ENCODE data around the gene CHST8. TPM values are rescaled to one million over a fixed set of nuclear protein-coding genes. Genes with fewer than 3 reads are reported as not detected.

The CHST8 gene
- total RNA-seq, 1 donor from 2014 or later, result not detected

DNA sequence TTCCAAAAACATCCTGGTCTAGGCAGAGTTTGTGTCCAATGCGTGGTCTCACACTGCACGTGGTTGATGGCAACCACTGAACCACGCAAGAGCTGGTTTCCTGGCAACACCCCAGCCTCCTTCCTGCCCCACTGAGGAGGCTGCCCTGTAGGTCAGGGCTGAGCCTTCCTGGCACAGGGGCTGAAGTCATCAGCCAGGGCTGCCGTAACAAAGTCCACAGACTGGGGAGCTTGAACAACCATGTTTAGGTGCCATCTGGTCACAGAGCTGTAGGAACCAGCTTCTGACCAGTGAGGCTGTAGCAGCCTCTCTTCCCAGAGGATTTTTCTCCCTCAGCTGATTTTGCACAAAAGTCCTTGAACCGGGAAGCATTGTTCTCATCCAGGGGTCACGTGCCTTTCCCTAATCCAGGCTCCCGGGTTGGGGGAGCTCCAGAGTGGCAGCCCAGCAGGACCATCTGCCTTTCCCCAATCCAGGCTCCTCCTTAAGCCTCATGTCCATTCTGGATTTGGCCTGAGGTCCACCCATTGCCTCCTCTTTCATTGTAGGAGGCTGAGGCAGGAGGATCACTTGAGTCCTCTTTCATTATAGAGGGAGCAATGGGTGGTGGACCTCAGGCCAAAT lies 53.9 kb downstream of the CHST8 start:
- H3K36me3 Mint-ChIP-seq (ENCODE audit: low read depth, unreplicated experiment), result no peaks in the 10 kb centered on the region
- H3K27ac ChIP-seq (ENCODE audit: low read depth, low read length), result no peak overlapping the region
- H3K36me3 ChIP-seq (ENCODE audit: insufficient read depth, low read length), result no peaks in the 10 kb centered on the region
- H3K27ac Mint-ChIP-seq (ENCODE audit: unreplicated experiment), result no peak overlapping the region
- no peaks in the 10 kb centered on the region for H3K4me1 ChIP-seq (ENCODE audit: insufficient read depth, low read length)
- no peak for TF ChIP-seq EZH2 (IDR thresholded peaks at IDR 0.05; ENCODE audit: insufficient read depth, low read length)
- no peak for TF ChIP-seq CTCF (IDR thresholded peaks at IDR 0.05; ENCODE audit: insufficient read depth, low read depth, low read length)
- H3K9ac ChIP-seq (ENCODE audit: low read length), result no peak overlapping the region
- DNase-seq (ENCODE audit: low read depth), result no peak
- no peak overlapping the region for H3K4me3 ChIP-seq (ENCODE audit: insufficient read depth, low read depth, low read length)
- peaks cover 3% of the 10 kb centered on the region for H3K27me3 ChIP-seq (ENCODE audit: insufficient read depth, low read length)
- no peaks in the 10 kb centered on the region for H3K79me2 ChIP-seq (ENCODE audit: insufficient read depth, low read length)
- H3K4me3 Mint-ChIP-seq (ENCODE audit: unreplicated experiment), result no peak overlapping the region
- H3K4me2 ChIP-seq (ENCODE audit: low read length), result no peak overlapping the region
- FAIRE-seq, result no peak
- peaks cover 68% of the 10 kb centered on the region for H3K27me3 Mint-ChIP-seq (ENCODE audit: low read depth, unreplicated experiment)
- peaks cover 1% of the 10 kb centered on the region for H3K4me1 Mint-ChIP-seq (ENCODE audit: low read depth, unreplicated experiment)
- no peak overlapping the region for H2AFZ ChIP-seq (ENCODE audit: low read depth, low read length)
- H3K9me3 Mint-ChIP-seq (ENCODE audit: unreplicated experiment), result peaks cover 3% of the 10 kb centered on the region
- no peaks in the 10 kb centered on the region for H4K20me1 ChIP-seq (ENCODE audit: insufficient read depth, low read length)
- H3K9me3 ChIP-seq (ENCODE audit: insufficient read depth, low read depth, low read length), result no peaks in the 10 kb centered on the region

DNA sequence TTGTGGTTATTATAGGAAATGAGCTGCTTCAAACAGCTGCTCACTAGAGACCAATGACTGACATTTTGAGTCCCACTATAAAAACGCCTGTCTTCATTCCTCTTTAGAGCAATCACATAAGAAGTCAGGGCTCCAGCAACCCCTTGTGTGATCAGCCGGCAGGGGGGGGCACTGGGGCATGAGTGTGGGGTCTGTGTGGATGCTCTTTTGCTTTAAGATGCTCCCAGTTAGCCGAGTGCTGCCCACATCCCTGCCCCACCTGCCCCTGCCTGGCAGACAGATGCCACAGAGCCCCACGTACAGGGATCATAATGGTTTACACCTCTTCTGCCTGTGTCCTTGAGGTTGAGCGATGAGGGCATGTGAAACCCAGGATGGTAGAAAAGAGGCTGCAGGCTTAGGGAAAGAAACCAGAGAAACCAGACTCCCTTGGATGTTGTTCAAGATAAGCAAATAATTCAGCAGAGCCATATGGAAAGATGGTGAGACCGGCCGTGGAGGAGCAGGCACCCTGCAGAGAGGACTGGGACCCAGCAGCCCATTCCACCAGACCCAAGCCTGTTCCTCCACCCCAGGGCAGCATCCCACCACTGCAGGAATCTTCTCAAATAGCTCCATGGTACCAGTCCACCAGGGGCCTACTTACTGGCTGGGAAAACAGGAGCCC lies 55.4 kb downstream of the CHST8 start:
- Histone ChIP-seq H4K20me1 (ENCODE audit: insufficient read depth, low read length) (no peaks in the 10 kb centered on the region), H3K9me3 (ENCODE audit: insufficient read depth, low read depth, low read length) (no peaks in the 10 kb centered on the region), H3K79me2 (ENCODE audit: insufficient read depth, low read length) (no peaks in the 10 kb centered on the region), H3K4me2 (ENCODE audit: low read length) (no peak overlapping the region), H3K4me1 (ENCODE audit: insufficient read depth, low read length) (no peaks in the 10 kb centered on the region), H3K27me3 (ENCODE audit: insufficient read depth, low read length) (no peaks in the 10 kb centered on the region), H3K36me3 (ENCODE audit: insufficient read depth, low read length) (no peaks in the 10 kb centered on the region), H3K4me3 (ENCODE audit: insufficient read depth, low read depth, low read length) (no peak overlapping the region), H3K9ac (ENCODE audit: low read length) (no peak overlapping the region), H2AFZ (ENCODE audit: low read depth, low read length) (no peak overlapping the region), H3K27ac (ENCODE audit: low read depth, low read length) (no peak overlapping the region)
- TF ChIP-seq EZH2 (IDR thresholded peaks at IDR 0.05; ENCODE audit: insufficient read depth, low read length) (no peak), CTCF (IDR thresholded peaks at IDR 0.05; ENCODE audit: insufficient read depth, low read depth, low read length) (no peak)
- peaks cover 3% of the 10 kb centered on the region for H3K9me3 Mint-ChIP-seq (ENCODE audit: unreplicated experiment)
- H3K4me1 Mint-ChIP-seq (ENCODE audit: low read depth, unreplicated experiment), result peaks cover 1% of the 10 kb centered on the region
- DNase-seq (ENCODE audit: low read depth) (no peak), FAIRE-seq (no peak)
- no peaks in the 10 kb centered on the region for H3K36me3 Mint-ChIP-seq (ENCODE audit: low read depth, unreplicated experiment)
- H3K27ac Mint-ChIP-seq (ENCODE audit: unreplicated experiment), result no peak overlapping the region
- H3K4me3 Mint-ChIP-seq (ENCODE audit: unreplicated experiment), result no peak overlapping the region
- H3K27me3 Mint-ChIP-seq (ENCODE audit: low read depth, unreplicated experiment), result peaks cover 67% of the 10 kb centered on the region
